B cell (primary cell): ENCODE measurements around the gene POLR1E.

ENCODE experiments used
- CTCF ChIP-seq: fragments of 200-600 bp; IDR thresholded peaks from one replicate; pipeline ENCODE4 v1.8.0; 2022; ENCODE audit warnings: antibody characterized with exemption, mild to moderate bottlenecking
- EZH2 ChIP-seq: IDR thresholded peaks from 2 replicates; pipeline ENCODE4 v1.6.1; 2012; ENCODE audit warnings: borderline replicate concordance, low read depth, mild to moderate bottlenecking, moderate library complexity, low read length; ENCODE audit not compliant: insufficient read depth, poor library complexity, severe bottlenecking

- no peak for TF ChIP-seq CTCF
- TF ChIP-seq EZH2 = no peak
Measured at GRCh38 chr9:37508135-37508833, 22.5 kb downstream of the POLR1E start.
